Measurements from ENCODE around the gene EPAS1. TPM values are rescaled to one million over a fixed set of nuclear protein-coding genes. Genes with fewer than 3 reads are reported as not detected.

Gene EPAS1
- total RNA-seq, 2 donors from 2014 or later, result 58.4 to 162 TPM

DNA sequence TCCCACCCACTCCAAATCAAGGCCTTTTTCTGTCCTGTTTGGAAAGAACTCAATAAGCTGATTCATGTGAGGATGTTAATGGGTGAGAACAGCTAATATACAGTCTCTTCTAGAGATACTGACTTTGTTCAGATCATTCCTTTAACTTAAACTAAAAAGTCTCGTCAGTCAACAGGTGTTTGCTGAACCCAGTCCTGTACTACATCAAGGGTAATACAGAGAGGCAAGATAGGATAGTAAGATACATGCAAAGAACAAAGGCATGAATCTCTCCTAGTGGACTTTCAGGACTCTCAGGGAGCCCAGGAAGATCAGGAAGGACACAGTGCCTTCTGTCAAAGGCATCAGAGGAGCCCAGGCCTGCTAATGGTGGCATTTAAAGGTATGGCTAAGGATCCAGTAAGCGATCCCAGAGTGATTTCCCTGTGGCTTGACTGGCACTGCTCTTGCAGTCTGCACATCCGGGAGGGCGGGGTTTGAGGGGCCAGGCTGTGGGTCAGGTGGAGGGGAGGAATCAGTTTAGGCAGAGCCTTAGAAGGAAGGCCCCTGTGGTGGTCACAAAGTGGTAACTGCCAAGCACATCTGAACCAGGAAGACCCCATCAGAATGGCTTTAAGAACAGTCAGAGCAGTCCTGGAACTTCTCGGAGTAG lies 54.0 kb downstream of the EPAS1 start:
- no peak for ATAC-seq

DNA sequence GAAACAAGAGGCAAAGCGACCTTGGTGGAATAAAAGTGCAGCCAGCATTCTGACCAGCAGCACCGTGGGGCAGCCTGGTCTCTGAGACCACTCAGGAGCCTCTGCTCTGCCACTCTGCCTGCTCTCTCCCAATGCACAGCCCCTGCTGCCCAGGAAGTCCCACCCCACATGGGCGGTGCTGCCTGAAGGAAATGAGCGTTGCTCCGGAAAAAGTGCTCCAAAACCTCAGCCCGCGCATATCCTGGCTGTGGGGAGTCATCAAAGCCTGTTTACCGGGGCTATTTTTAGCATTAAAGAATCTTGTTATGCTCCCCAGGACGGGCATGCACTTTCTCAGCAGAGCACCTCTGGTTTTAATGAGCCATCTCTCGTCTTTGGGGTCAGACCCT lies 54.5 kb downstream of the EPAS1 start:
- peak overlapping the region in 1 of 4 donors; percentile 38 for H3K27ac ChIP-seq
- DNase-seq (peak in 1 of 4 donors; percentile 25), ATAC-seq (peak; percentile 24)
- H3K27me3 ChIP-seq, result no peaks in the 10 kb centered on the region
- H3K9me3 ChIP-seq, result no peaks in the 10 kb centered on the region
- 58 to 81% methylated on average over 8 to 10 of the region's 10 CpGs for WGBS, 2 donors
- H3K36me3 ChIP-seq (replicated peaks in 1 of 2; ENCODE audit: insufficient read depth in 1 of 2, low read depth in 2 of 2), result peaks cover 0 to 10% of the 10 kb centered on the region in 2 donors
- intact Hi-C loops (cut with DNase I), result no loop called here
- no peaks in the 10 kb centered on the region for H3K4me1 ChIP-seq
- TF ChIP-seq, protein P1, sequence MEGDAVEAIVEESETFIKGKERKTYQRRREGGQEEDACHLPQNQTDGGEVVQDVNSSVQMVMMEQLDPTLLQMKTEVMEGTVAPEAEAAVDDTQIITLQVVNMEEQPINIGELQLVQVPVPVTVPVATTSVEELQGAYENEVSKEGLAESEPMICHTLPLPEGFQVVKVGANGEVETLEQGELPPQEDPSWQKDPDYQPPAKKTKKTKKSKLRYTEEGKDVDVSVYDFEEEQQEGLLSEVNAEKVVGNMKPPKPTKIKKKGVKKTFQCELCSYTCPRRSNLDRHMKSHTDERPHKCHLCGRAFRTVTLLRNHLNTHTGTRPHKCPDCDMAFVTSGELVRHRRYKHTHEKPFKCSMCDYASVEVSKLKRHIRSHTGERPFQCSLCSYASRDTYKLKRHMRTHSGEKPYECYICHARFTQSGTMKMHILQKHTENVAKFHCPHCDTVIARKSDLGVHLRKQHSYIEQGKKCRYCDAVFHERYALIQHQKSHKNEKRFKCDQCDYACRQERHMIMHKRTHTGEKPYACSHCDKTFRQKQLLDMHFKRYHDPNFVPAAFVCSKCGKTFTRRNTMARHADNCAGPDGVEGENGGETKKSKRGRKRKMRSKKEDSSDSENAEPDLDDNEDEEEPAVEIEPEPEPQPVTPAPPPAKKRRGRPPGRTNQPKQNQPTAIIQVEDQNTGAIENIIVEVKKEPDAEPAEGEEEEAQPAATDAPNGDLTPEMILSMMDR (IDR thresholded peaks at IDR 0.05), result no peak
- TF ChIP-seq POLR2A (IDR thresholded peaks at IDR 0.05), result no peak
- H3K4me3 ChIP-seq, result no peak overlapping the region

More for the DNA sequence above, 54.0 kb downstream of the EPAS1 start:
- no peak for TF ChIP-seq POLR2A (IDR thresholded peaks at IDR 0.05)
- TF ChIP-seq, protein P1 (IDR thresholded peaks at IDR 0.05), result no peak
- Histone ChIP-seq H3K9me3 (no peaks in the 10 kb centered on the region), H3K4me1 (no peaks in the 10 kb centered on the region), H3K27me3 (no peaks in the 10 kb centered on the region), H3K27ac (peak overlapping the region in 1 of 4 donors; percentile 38), H3K4me3 (no peak overlapping the region), H3K36me3 (replicated peaks in 1 of 2; ENCODE audit: insufficient read depth in 1 of 2, low read depth in 2 of 2) (peaks cover 0 to 7% of the 10 kb centered on the region in 2 donors)
- no peak for DNase-seq
- intact Hi-C loops (cut with DNase I), result no loop called here
- WGBS, 2 donors, result 62 to 80% methylated on average over 3 to 5 of the region's 5 CpGs

DNA sequence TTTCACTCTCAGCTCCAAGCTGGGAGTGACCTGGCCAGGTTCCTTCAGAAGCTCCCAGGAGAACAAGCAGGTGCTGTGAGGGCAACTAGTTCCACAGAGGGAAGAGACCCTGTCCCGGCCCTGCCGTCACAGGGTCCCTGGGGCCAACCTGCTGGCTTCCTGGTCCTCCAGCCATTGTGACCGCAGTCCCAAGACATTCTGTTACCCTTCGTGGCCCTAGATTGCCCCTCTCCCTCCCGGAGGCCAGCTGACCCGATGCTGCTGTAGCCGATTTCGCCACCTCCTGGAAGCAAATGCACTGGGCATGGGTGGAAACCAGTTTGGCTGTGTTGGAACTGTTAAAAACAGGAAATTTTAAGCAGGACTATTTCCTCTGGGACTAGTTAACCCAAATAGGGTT lies 55.4 kb downstream of the EPAS1 start:
- 77 to 100% methylated on average over 1 to 8 of the region's 8 CpGs for WGBS, 2 donors
- Histone ChIP-seq H3K9me3 (no peaks in the 10 kb centered on the region), H3K4me3 (no peak overlapping the region), H3K4me1 (no peaks in the 10 kb centered on the region), H3K36me3 (replicated peaks in 1 of 2; ENCODE audit: insufficient read depth in 1 of 2, low read depth in 2 of 2) (peaks cover 0 to 18% of the 10 kb centered on the region in 2 donors), H3K27me3 (no peaks in the 10 kb centered on the region), H3K27ac (peak overlapping the region in 1 of 4 donors; percentile 7)
- no peak for ATAC-seq
- intact Hi-C loops (cut with DNase I), result no loop called here
- no peak for DNase-seq
- TF ChIP-seq, protein P1 (IDR thresholded peaks at IDR 0.05), result no peak
- no peak for TF ChIP-seq POLR2A (IDR thresholded peaks at IDR 0.05)

DNA sequence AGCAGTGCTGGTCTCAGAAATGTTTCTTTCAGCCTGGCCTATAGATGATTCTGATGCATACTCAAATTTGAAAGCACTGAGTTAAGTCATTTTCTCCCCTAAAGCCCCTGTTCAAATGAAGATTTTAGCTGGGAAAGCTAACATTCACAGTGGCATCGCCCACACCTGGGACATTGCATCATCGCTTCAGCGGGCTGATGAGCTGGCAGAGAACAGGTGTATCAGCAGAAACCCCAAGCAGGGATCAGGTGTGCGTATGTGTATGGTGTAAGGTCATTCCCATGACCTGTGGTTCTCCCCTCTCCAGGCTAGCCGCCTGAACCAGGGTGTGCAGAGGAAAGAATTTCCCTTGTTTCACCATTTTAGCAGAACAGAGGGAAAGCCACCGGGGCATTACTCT lies 56.3 kb downstream of the EPAS1 start:
- no peaks in the 10 kb centered on the region for H3K9me3 ChIP-seq
- H3K27me3 ChIP-seq, result no peaks in the 10 kb centered on the region
- DNase-seq (peak in 3 of 4 donors; percentile 45 to 66 (median 62)), ATAC-seq (no peak)
- WGBS, 2 donors, result 43 to 53% methylated on average over 6 of the region's 6 CpGs
- no peaks in the 10 kb centered on the region for H3K4me1 ChIP-seq
- peak overlapping the region in 1 of 4 donors; percentile 7 for H3K27ac ChIP-seq
- intact Hi-C loops (cut with DNase I), result no loop called here
- no peak overlapping the region for H3K4me3 ChIP-seq
- peaks cover 0 to 21% of the 10 kb centered on the region in 2 donors for H3K36me3 ChIP-seq (replicated peaks in 1 of 2; ENCODE audit: insufficient read depth in 1 of 2, low read depth in 2 of 2)
- no peak for TF ChIP-seq POLR2A (IDR thresholded peaks at IDR 0.05)
- TF ChIP-seq, protein P1 (IDR thresholded peaks at IDR 0.05), result no peak

DNA sequence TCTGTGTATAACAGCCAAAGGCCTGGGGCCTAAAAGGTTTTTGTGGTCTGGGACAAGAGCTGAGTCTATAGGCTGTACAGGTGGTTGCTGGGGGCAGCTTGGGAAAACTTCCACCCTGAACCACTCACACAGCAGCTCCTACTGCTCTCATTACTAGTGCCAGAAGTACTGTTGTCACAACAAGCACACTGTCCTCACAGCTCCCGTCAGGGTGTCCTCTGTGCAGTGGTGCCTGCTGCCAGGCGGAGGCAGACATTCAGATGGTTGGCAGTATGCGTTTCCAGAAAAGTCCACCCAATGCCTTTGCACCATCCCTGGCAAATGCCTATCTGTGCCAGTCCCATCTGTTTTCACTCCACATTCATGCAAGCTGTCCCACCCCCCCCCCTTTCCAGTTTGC lies 58.5 kb downstream of the EPAS1 start:
- TF ChIP-seq, protein P1 (IDR thresholded peaks at IDR 0.05), result no peak
- no peak for TF ChIP-seq POLR2A (IDR thresholded peaks at IDR 0.05)
- intact Hi-C loops (cut with DNase I), result no loop called here
- ATAC-seq (no peak), DNase-seq (no peak)
- H3K36me3 ChIP-seq (replicated peaks in 1 of 2; ENCODE audit: insufficient read depth in 1 of 2, low read depth in 2 of 2), result peaks cover 0 to 20% of the 10 kb centered on the region in 2 donors
- H3K27me3 ChIP-seq, result no peaks in the 10 kb centered on the region
- H3K9me3 ChIP-seq, result no peaks in the 10 kb centered on the region
- no peaks in the 10 kb centered on the region for H3K4me1 ChIP-seq
- no peak overlapping the region for H3K4me3 ChIP-seq
- 86 to 90% methylated on average over 3 of the region's 3 CpGs for WGBS, 2 donors
- H3K27ac ChIP-seq, result no peak overlapping the region
